GM06990 (cell line): ENCODE data around the gene ZNF670.
"Not testable (repeated sequence)": the region's sequence is repeated elsewhere in the genome, so short reads cannot be mapped to it uniquely, and the experiment has no call there.

Experiments
- DNase-seq: peaks from one replicate; pipeline ENCODE4 v3.0.0-alpha.2; 2011; ENCODE audit not compliant: insufficient read length; ENCODE audit errors: extremely low read depth
- H3K27me3 ChIP-seq: replicated peaks from 2 replicates; pipeline ENCODE4 v1.6.0; 2011; ENCODE audit warnings: low read length; ENCODE audit not compliant: control insufficient read depth, insufficient read depth
- H3K36me3 ChIP-seq: 2 replicates; pipeline ENCODE4 v1.5.1; 2011; ENCODE audit warnings: low read length; ENCODE audit not compliant: control insufficient read depth, insufficient read depth
- H3K4me3 ChIP-seq: replicated peaks from 2 replicates; pipeline ENCODE4 v1.5.1; 2011; ENCODE audit warnings: low read depth, mild to moderate bottlenecking, control low read depth, low read length
- TF ChIP-seq, protein P1 (sequence below): IDR thresholded peaks from 2 replicates; pipeline ENCODE4 v1.5.1; 2011; ENCODE audit warnings: low read length, control low read depth, mild to moderate bottlenecking, inconsistent platforms; ENCODE audit not compliant: insufficient read depth, poor library complexity, severe bottlenecking

The ZNF670 gene

DNA sequence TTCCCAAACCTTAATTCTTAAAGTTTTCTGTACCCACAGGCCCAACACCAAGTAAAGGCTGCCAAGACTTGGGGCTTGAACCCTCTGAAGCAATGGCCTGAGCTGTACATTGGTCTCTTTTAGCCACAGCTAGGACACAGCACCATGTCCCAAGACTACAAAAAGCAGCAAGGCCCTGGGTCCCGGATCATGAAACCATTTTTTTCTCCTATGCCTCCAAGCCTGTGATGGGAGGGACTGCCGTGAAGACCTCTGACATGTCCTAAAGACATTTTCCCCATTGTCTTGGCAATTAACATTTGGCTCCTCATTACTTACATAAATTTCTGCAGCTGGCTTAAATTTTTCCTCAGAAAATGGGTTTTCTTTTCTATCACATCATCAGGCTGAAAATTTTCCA lies 30.9 kb downstream of the ZNF670 start:
- no peak for DNase-seq
- Histone ChIP-seq H3K4me3 (no peak overlapping the region), H3K36me3 (no peaks in the 10 kb centered on the region), H3K27me3 (no peaks in the 10 kb centered on the region)
- TF ChIP-seq, protein P1, sequence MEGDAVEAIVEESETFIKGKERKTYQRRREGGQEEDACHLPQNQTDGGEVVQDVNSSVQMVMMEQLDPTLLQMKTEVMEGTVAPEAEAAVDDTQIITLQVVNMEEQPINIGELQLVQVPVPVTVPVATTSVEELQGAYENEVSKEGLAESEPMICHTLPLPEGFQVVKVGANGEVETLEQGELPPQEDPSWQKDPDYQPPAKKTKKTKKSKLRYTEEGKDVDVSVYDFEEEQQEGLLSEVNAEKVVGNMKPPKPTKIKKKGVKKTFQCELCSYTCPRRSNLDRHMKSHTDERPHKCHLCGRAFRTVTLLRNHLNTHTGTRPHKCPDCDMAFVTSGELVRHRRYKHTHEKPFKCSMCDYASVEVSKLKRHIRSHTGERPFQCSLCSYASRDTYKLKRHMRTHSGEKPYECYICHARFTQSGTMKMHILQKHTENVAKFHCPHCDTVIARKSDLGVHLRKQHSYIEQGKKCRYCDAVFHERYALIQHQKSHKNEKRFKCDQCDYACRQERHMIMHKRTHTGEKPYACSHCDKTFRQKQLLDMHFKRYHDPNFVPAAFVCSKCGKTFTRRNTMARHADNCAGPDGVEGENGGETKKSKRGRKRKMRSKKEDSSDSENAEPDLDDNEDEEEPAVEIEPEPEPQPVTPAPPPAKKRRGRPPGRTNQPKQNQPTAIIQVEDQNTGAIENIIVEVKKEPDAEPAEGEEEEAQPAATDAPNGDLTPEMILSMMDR: no peak

DNA sequence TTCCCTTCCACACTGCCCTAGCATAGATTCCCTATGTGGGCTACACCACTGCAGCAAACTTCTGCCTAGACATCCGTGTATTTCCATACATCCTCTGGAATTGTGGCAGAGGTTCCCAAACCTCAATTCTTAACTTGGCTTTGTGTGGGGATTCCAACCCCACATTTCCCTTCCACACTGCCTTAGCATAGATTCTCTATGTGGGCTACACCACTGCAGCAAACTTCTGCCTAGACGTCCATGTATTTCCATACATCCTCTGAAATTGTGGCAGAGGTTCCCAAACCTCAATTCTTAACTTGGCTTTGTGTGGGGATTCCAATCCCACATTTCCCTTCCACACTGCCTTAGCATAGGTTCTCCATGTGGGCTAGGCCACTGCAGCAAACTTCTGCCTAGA lies 31.4 kb downstream of the ZNF670 start:
- no peak overlapping the region for H3K4me3 ChIP-seq

DNA sequence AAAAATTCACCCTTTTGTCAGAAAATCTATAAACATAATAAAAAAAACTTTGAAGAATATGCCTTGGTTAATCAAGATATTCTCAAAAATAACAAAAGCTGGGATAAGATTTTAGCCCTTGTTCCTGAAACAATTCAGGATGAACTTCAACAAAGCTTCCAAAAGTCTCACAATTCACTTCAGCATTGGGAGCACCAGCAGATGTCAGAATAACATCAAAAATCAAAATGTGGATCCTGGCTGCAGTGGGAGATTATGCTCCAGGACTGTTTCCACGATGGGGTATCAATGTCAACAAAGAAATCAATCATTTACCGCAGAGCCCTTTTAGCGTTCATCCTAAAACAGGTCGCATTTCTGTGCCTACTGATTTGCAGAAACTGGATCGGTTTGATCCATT lies 35.2 kb downstream of the ZNF670 start:
- no peak overlapping the region for H3K4me3 ChIP-seq
- H3K27me3 ChIP-seq: no peaks in the 10 kb centered on the region
- TF ChIP-seq, protein P1: no peak
- H3K36me3 ChIP-seq: no peaks in the 10 kb centered on the region
- no peak for DNase-seq

More for the DNA sequence above, 31.4 kb downstream of the ZNF670 start:
- Histone ChIP-seq H3K27me3 (no peaks in the 10 kb centered on the region), H3K36me3 (no peaks in the 10 kb centered on the region)
- TF ChIP-seq, protein P1: no peak
- DNase-seq: no peak

DNA sequence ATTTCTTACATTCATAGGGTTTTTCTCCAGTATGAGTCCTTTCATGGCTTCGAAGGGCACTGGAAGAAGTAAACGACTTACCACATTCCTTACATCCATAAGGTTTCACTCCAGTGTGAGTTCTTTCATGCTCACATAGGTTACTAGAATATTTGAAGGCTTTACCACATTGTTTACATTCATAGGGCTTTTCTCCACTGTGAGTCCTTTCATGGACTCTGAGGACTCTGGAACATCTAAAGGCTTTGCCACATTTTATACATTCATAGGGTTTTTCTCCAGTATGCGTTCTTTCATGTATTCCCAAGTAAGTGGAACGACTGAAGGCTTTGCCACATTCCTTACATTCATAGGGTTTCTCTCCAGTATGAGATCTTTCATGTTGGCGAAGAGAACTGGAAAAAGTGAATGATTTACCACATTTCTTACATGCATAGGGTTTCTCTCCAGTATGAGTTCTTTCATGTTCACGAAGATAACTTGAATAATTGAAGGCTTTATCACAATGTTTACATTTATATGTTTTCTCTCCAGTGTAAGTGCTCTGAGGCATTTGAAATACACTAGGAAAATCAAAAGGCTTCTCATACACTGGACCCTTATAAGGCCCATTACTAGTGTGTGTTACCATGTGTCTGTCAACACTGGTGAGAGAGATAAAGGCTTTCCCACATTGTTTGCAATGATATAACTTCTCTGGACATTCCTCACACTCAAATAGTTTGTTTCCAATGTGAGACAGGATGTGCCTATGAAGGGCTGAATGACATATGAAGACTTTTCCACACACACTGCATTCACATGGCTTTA lies 40.9 kb downstream of the ZNF670 start:
- Histone ChIP-seq H3K27me3 (no peaks in the 10 kb centered on the region), H3K4me3 (no peak overlapping the region), H3K36me3 (no peaks in the 10 kb centered on the region; the same call in 1 of the 2 replicates)
- TF ChIP-seq, protein P1: no peak
- DNase-seq: no peak

DNA sequence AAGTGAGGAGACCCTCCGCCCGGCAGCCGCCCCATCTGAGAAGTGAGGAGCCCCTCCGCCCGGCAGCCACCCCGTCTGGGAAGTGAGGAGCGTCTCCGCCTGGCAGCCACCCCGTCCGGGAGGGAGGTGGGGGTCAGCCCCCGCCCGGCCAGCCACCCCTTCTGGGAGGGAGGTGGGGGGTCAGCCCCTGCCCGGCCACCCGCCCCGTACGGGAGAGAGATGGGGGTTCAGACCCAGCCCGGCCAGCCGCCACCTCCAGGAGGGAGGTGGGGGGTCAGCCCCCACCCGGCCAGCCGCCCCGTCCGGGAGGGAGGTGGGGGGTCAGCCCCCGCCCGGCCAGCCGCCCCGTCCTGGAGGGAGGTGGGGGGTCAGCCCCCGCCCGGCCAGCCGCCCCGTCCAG lies 46.3 kb downstream of the ZNF670 start:
- H3K4me3 ChIP-seq, H3K36me3 ChIP-seq, DNase-seq, H3K27me3 ChIP-seq: not testable (repeated sequence)
